HepG2 (cell line): ENCODE data around the gene THADA. TPM values are rescaled to one million over a fixed set of nuclear protein-coding genes. Genes with fewer than 3 reads are reported as not detected.

Source experiments
- CBX5 ChIP-seq: sonication (generic); formaldehyde crosslinking; IDR thresholded peaks from 2 replicates; pipeline ENCODE4 v1.4.0; 2020; ENCODE audit warnings: missing genetic modification reagents, borderline replicate concordance
- ESRRA ChIP-seq: sonication (generic); formaldehyde crosslinking; IDR thresholded peaks from 2 replicates; pipeline ENCODE4 v1.5.1; 2020; ENCODE audit warnings: mild to moderate bottlenecking, low read depth, missing genetic modification reagents
- FOXO1 ChIP-seq: sonication (generic); formaldehyde crosslinking; IDR thresholded peaks from 2 replicates; pipeline ENCODE4 v1.4.0; 2020; ENCODE audit warnings: missing genetic modification reagents
- FOXO4 ChIP-seq: sonication (generic); formaldehyde crosslinking; conservative IDR thresholded peaks from 2 replicates; pipeline ENCODE4 v1.8.1; 2023; ENCODE audit warnings: missing genetic modification reagents
- GPN1 ChIP-seq: sonication (generic); formaldehyde crosslinking; IDR thresholded peaks from 2 replicates; pipeline ENCODE4 v1.5.1; 2020; ENCODE audit warnings: missing genetic modification reagents, borderline replicate concordance
- HNRNPH1 ChIP-seq: fragments of 200-400 bp; formaldehyde crosslinking; optimal IDR thresholded peaks from 2 replicates; pipeline ENCODE3; 2017; ENCODE audit warnings: mild to moderate bottlenecking, low read depth, low read length
- HOXA5 ChIP-seq: sonication (generic); formaldehyde crosslinking; IDR thresholded peaks from 2 replicates; pipeline ENCODE4 v1.4.0; 2020; ENCODE audit warnings: missing genetic modification reagents
- PAF1 ChIP-seq: IDR thresholded peaks from 2 replicates; pipeline ENCODE4 v1.6.1; 2016; ENCODE audit warnings: missing genetic modification reagents, missing compliant biosample characterization
- PAXIP1 ChIP-seq: sonication (generic); formaldehyde crosslinking; conservative IDR thresholded peaks from 2 replicates; pipeline ENCODE4 v1.4.0; 2020; ENCODE audit warnings: mild to moderate bottlenecking, missing genetic modification reagents, moderate library complexity
- RBM22 ChIP-seq: fragments of 200-400 bp; formaldehyde crosslinking; optimal IDR thresholded peaks from 2 replicates; pipeline ENCODE3; 2017; ENCODE audit warnings: mild to moderate bottlenecking, low read length, moderate library complexity
- REL ChIP-seq: sonication (generic); formaldehyde crosslinking; conservative IDR thresholded peaks from 2 replicates; pipeline ENCODE4 v1.8.0; 2022; ENCODE audit warnings: mild to moderate bottlenecking, missing genetic modification reagents, moderate library complexity
- SMYD3 ChIP-seq: sonication (generic); formaldehyde crosslinking; IDR thresholded peaks from 2 replicates; pipeline ENCODE4 v1.8.1; 2023; ENCODE audit warnings: mild to moderate bottlenecking, missing genetic modification reagents
- TAF1 ChIP-seq: sonication (generic); formaldehyde crosslinking; IDR thresholded peaks from 2 replicates; pipeline ENCODE4 v1.4.0; 2020; ENCODE audit warnings: missing genetic modification reagents
- XRCC5 ChIP-seq: fragments of 200-400 bp; formaldehyde crosslinking; optimal IDR thresholded peaks from 2 replicates; pipeline ENCODE3; 2017; ENCODE audit warnings: mild to moderate bottlenecking, low read length
- ZBTB34 ChIP-seq: sonication (generic); formaldehyde crosslinking; IDR thresholded peaks from 2 replicates; pipeline ENCODE4 v1.8.0; 2022; ENCODE audit warnings: mild to moderate bottlenecking, missing genetic modification reagents
- ZMAT5 ChIP-seq: sonication (generic); formaldehyde crosslinking; IDR thresholded peaks from 2 replicates; pipeline ENCODE4 v1.5.0; 2020; ENCODE audit warnings: mild to moderate bottlenecking, low read depth, missing genetic modification reagents, borderline replicate concordance
- ZNF281 ChIP-seq: sonication (generic); formaldehyde crosslinking; IDR thresholded peaks from 2 replicates; pipeline ENCODE4 v1.4.0; 2020; ENCODE audit warnings: missing genetic modification reagents, borderline replicate concordance
- ZNF3 ChIP-seq: IDR thresholded peaks from 2 replicates; pipeline ENCODE4 v1.7.0; 2017; ENCODE audit warnings: inconsistent platforms
- ZNF704 ChIP-seq: sonication (generic); formaldehyde crosslinking; IDR thresholded peaks from 2 replicates; pipeline ENCODE4 v1.8.1; 2023; ENCODE audit warnings: mild to moderate bottlenecking, inconsistent platforms, moderate library complexity, missing genetic modification reagents, borderline replicate concordance
- ZNF749 ChIP-seq: sonication (generic); formaldehyde crosslinking; IDR thresholded peaks from 2 replicates; pipeline ENCODE4 v1.8.0; 2022; ENCODE audit warnings: mild to moderate bottlenecking, missing genetic modification reagents, moderate library complexity, borderline replicate concordance
- polyA plus RNA-seq, 8 experiments: library from polyadenylated mRNA; depleted of rRNA in 3 of 8; stranded (reverse) in 7 of 8; unstranded in 1 of 8; fragments of >200 nt; fragmentation: Illumina TruSeq in 4 of 8; extraction: Trizol in 4 of 8; gene quantifications; 2 replicates each; pipeline versions ENCODE4 v1.2.1 to v1.2.3, GENCODE V29; 2011 to 2016; ENCODE audit warnings: low read depth in 4 of 8, missing spikeins in 1 of 8, mixed read lengths in 1 of 8; ENCODE audit not compliant: insufficient read depth in 1 of 8
- total RNA-seq, 5 experiments: library from RNA; depleted of rRNA; stranded (reverse); fragments of >200 nt; fragmentation: Illumina TruSeq; extraction: Trizol; gene quantifications; 2 replicates each; pipeline ENCODE4 v1.2.3, GENCODE V29; 2016; ENCODE audit warnings: low read depth in 1 of 5

The THADA gene
- total and polyA plus RNA-seq, 2 of the 13 experiments (the other 11 are each of a cell fraction or from before 2014, with no cell fraction given), result 12.7 to 21.7 TPM

- TF ChIP-seq ZBTB34 (CRISPR knock-in tag) (no peak), GPN1 (no peak), ZMAT5 (CRISPR knock-in tag) (no peak), ZNF749 (CRISPR knock-in tag) (no peak), FOXO4 (CRISPR knock-in tag) (no peak), HNRNPH1 (no peak), PAF1 (CRISPR knock-in tag) (no peak), ZNF704 (CRISPR knock-in tag) (no peak), ESRRA (no peak), FOXO1 (CRISPR knock-in tag) (no peak), ZNF3 (no peak), XRCC5 (no peak), REL (CRISPR knock-in tag) (no peak), ZNF281 (CRISPR knock-in tag) (peak; percentile 53; the same call in 1 of the 2 replicates), RBM22 (no peak), PAXIP1 (CRISPR knock-in tag) (peak; percentile 88), CBX5 (CRISPR knock-in tag) (no peak), SMYD3 (CRISPR knock-in tag) (no peak), HOXA5 (CRISPR knock-in tag) (no peak), TAF1 (CRISPR knock-in tag) (no peak)
These were observed 263.2 kb downstream of the THADA start (continued) for GRCh38 chr2:43332653-43333052.
